H9 (cell line): ENCODE measurements around the gene IGF1R. TPM values are rescaled to one million over a fixed set of nuclear protein-coding genes. Genes with fewer than 3 reads are reported as not detected.

Experiments used
- DNase-seq: peaks from one replicate; pipeline ENCODE4 v3.0.0-alpha.2; 2017
- H2AFZ ChIP-seq: one replicate; pipeline ENCODE4 v1.6.1; 2013; ENCODE audit warnings: mild to moderate bottlenecking, low read length, control low read depth, moderate library complexity
- H2AK5ac ChIP-seq: 2 replicates; pipeline ENCODE4 v1.6.1; 2013; ENCODE audit warnings: low read length, control low read depth, mixed read lengths; ENCODE audit not compliant: insufficient read length
- H2BK120ac ChIP-seq: one replicate; pipeline ENCODE4 v1.6.1; 2013; ENCODE audit warnings: low read depth, mild to moderate bottlenecking, low read length, control low read depth, inconsistent platforms; ENCODE audit not compliant: poor library complexity, severe bottlenecking
- H2BK12ac ChIP-seq: 2 replicates; pipeline ENCODE4 v1.6.1; 2013; ENCODE audit warnings: low read length, control low read depth, mixed read lengths, low read depth; ENCODE audit not compliant: insufficient read length
- H2BK15ac ChIP-seq: 2 replicates; pipeline ENCODE4 v1.6.1; 2013; ENCODE audit warnings: low read depth, low read length, control low read depth
- H2BK20ac ChIP-seq: one replicate; pipeline ENCODE4 v1.6.1; 2013; ENCODE audit warnings: low read depth, mild to moderate bottlenecking, low read length, control low read depth, inconsistent platforms; ENCODE audit not compliant: poor library complexity, severe bottlenecking
- H2BK5ac ChIP-seq: 2 replicates; pipeline ENCODE4 v1.6.1; 2013; ENCODE audit warnings: low read length, control low read depth, mixed read lengths; ENCODE audit not compliant: insufficient read length
- H3K14ac ChIP-seq: 2 replicates; pipeline ENCODE4 v1.6.1; 2013; ENCODE audit warnings: low read length, control low read depth; ENCODE audit not compliant: insufficient read depth
- H3K18ac ChIP-seq: 2 replicates; pipeline ENCODE4 v1.6.1; 2013; ENCODE audit warnings: low read depth, mild to moderate bottlenecking, mixed read lengths, low read length, control low read depth; ENCODE audit not compliant: insufficient read length
- H3K23ac ChIP-seq: 2 replicates; pipeline ENCODE4 v1.6.1; 2013; ENCODE audit warnings: low read length, control low read depth, mixed read lengths, low read depth; ENCODE audit not compliant: insufficient read length
- H3K23me2 ChIP-seq: 2 replicates; pipeline ENCODE4 v1.6.1; 2013; ENCODE audit warnings: low read depth, mild to moderate bottlenecking, mixed read lengths, low read length, control low read depth; ENCODE audit not compliant: insufficient read length, poor library complexity, severe bottlenecking
- H3K27ac ChIP-seq: 2 replicates; pipeline ENCODE4 v1.5.1; 2013; ENCODE audit warnings: low read length, control low read depth, mixed read lengths, low read depth; ENCODE audit not compliant: insufficient read length
- H3K27me3 ChIP-seq: 2 replicates; pipeline ENCODE4 v1.6.1; 2013; ENCODE audit warnings: low read length, control low read depth, inconsistent platforms; ENCODE audit not compliant: insufficient read depth
- H3K4ac ChIP-seq: 2 replicates; pipeline ENCODE4 v1.6.1; 2013; ENCODE audit warnings: low read depth, mild to moderate bottlenecking, control low read depth, inconsistent platforms, low read length, moderate library complexity
- H3K4me1 ChIP-seq: 2 replicates; pipeline ENCODE4 v1.6.1; 2013; ENCODE audit warnings: low read length, control low read depth, inconsistent platforms; ENCODE audit not compliant: insufficient read depth
- H3K4me2 ChIP-seq: 2 replicates; pipeline ENCODE4 v1.6.1; 2013; ENCODE audit warnings: low read length, control low read depth, mixed read lengths; ENCODE audit not compliant: insufficient read length, insufficient read depth
- H3K56ac ChIP-seq: 2 replicates; pipeline ENCODE4 v1.6.1; 2013; ENCODE audit warnings: low read depth, mild to moderate bottlenecking, mixed read lengths, low read length, control low read depth; ENCODE audit not compliant: insufficient read length
- H3K79me1 ChIP-seq: 2 replicates; pipeline ENCODE4 v1.6.1; 2013; ENCODE audit warnings: low read depth, mild to moderate bottlenecking, moderate library complexity, low read length, control low read depth, inconsistent platforms; ENCODE audit not compliant: insufficient read depth, poor library complexity, severe bottlenecking
- H3K79me2 ChIP-seq: 2 replicates; pipeline ENCODE4 v1.6.1; 2013; ENCODE audit warnings: low read length, control low read depth, inconsistent platforms; ENCODE audit not compliant: insufficient read depth
- H3K9ac ChIP-seq: 2 replicates; pipeline ENCODE4 v1.6.1; 2013; ENCODE audit warnings: low read length, control low read depth, mixed read lengths; ENCODE audit not compliant: insufficient read length; ENCODE audit errors: extremely low read depth
- H3K9me3 ChIP-seq: one replicate; pipeline ENCODE4 v1.6.1; 2013; ENCODE audit warnings: low read depth, low read length, inconsistent platforms; ENCODE audit not compliant: control insufficient read depth
- H3T11ph ChIP-seq: one replicate; pipeline ENCODE4 v1.6.1; 2013; ENCODE audit warnings: mild to moderate bottlenecking, low read length, control low read depth, inconsistent platforms
- H4K20me1 ChIP-seq: one replicate; pipeline ENCODE4 v1.6.1; 2013; ENCODE audit not compliant: control insufficient read depth, insufficient read length, insufficient read depth
- H4K5ac ChIP-seq: 2 replicates; pipeline ENCODE4 v1.6.1; 2013; ENCODE audit warnings: low read depth, mild to moderate bottlenecking, mixed read lengths, low read length, control low read depth; ENCODE audit not compliant: insufficient read length
- H4K8ac ChIP-seq: replicated peaks from 2 replicates; pipeline ENCODE4 v1.6.1; 2013; ENCODE audit warnings: low read length, control low read depth, mixed read lengths, low read depth; ENCODE audit not compliant: insufficient read length
- H4K91ac ChIP-seq: 2 replicates; pipeline ENCODE4 v1.6.1; 2013; ENCODE audit warnings: low read depth, mild to moderate bottlenecking, moderate library complexity, mixed read lengths, low read length, control low read depth; ENCODE audit not compliant: insufficient read length
- H3K27ac Mint-ChIP-seq, 3 experiments: 2 replicates in 2 of 3; 3 replicates in 1 of 3; pipeline ENCODE4 v1.8.0; 2020 to 2021; ENCODE audit warnings: mixed read lengths in 3 of 3, mild to moderate bottlenecking in 1 of 3, moderate library complexity in 1 of 3
- H3K27me3 Mint-ChIP-seq: 2 replicates; pipeline ENCODE4 v1.8.0; 2021; ENCODE audit warnings: low read depth, mild to moderate bottlenecking, moderate library complexity, mixed read lengths
- H3K36me3 Mint-ChIP-seq, 3 experiments: 2 replicates in 2 of 3; 3 replicates in 1 of 3; pipeline ENCODE4 v1.8.0; 2020 to 2021; ENCODE audit warnings: low read depth in 3 of 3, mixed read lengths in 3 of 3; ENCODE audit not compliant: insufficient read depth in 1 of 3
- H3K4me1 Mint-ChIP-seq, 2 experiments: 2 replicates each; pipeline ENCODE4 v1.8.0; 2020; ENCODE audit warnings: mixed read lengths in 2 of 2
- H3K4me3 Mint-ChIP-seq, 2 experiments: 2 replicates in 1 of 2; 3 replicates in 1 of 2; pipeline ENCODE4 v1.8.0; 2020 to 2021; ENCODE audit warnings: mild to moderate bottlenecking in 2 of 2, mixed read lengths in 2 of 2, moderate library complexity in 1 of 2
- H3K9me3 Mint-ChIP-seq, 2 experiments: 2 replicates in 1 of 2; 3 replicates in 1 of 2; pipeline ENCODE4 v1.8.0; 2020; ENCODE audit warnings: mild to moderate bottlenecking in 2 of 2, mixed read lengths in 2 of 2, moderate library complexity in 1 of 2
- CTCF ChIP-seq: fragments of 200-600 bp; sonication (generic); conservative IDR thresholded peaks from 3 replicates; pipeline ENCODE4 v1.8.0; 2021; ENCODE audit warnings: antibody characterized with exemption, mild to moderate bottlenecking
- WGBS: extraction: QIAGEN DNeasy Blood & Tissue Kit; methylation state at CpG from one replicate; pipeline ENCODE4 v1.1.7; 2013; ENCODE audit warnings: missing lambda C conversion rate, low lambda C conversion rate, mixed read lengths; ENCODE audit not compliant: insufficient read length; ENCODE audit errors: extremely low coverage; 5-methylcytosine and 5-hydroxymethylcytosine counted together
- total RNA-seq: library from RNA; stranded (reverse); gene quantifications from 2 replicates; pipeline ENCODE4 v1.2.1, GENCODE V29; 2021

The IGF1R gene
- total RNA-seq, 1 experiment from 2014 or later = 70.0 TPM

DNA sequence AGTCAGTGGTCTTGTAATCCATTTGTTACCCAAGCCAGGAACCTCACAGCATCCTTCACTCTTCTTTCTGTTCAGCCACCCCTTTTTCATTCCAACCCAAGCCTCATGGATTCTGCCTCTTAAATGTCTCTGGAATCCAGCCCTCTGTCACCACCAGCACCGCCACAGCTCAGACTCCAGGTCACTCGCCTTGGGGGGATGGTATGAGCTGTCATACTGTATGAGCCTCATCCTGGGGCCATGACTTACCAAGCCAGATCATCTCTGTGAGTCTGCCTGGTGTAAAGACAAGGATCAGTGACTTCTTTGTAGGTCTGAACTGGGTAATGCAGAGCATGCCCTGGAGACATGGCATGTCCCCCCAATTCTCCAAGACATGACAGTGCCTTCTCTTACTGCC is 279.7 kb downstream of the IGF1R start:
- Histone ChIP-seq H3K18ac (no peak overlapping the region), H2BK120ac (no peak overlapping the region), H4K91ac (no peak overlapping the region), H3K79me2 (no peaks in the 10 kb centered on the region), H2BK20ac (no peak overlapping the region), H2AK5ac (no peak overlapping the region), H3K9ac (no peak overlapping the region), H3K23me2 (no peaks in the 10 kb centered on the region), H2AFZ (no peak overlapping the region), H2BK5ac (no peak overlapping the region), H3K27ac (no peak overlapping the region), H4K20me1 (no peaks in the 10 kb centered on the region), H2BK15ac (no peak overlapping the region), H3K14ac (no peak overlapping the region), H3K4me1 (no peaks in the 10 kb centered on the region), H4K8ac (no peak overlapping the region), H3K56ac (no peak overlapping the region), H3K9me3 (no peaks in the 10 kb centered on the region), H3K27me3 (no peaks in the 10 kb centered on the region), H3K4ac (no peak overlapping the region), H3K23ac (no peak overlapping the region), H4K5ac (no peak overlapping the region), H2BK12ac (no peak overlapping the region), H3T11ph (no peak overlapping the region), H3K4me2 (no peak overlapping the region), H3K79me1 (no peaks in the 10 kb centered on the region)
- Mint-ChIP-seq H3K4me1 (peaks cover 3 to 4% of the 10 kb centered on the region in 2 experiments; a peak in 2 of 4 replicates), H3K27ac (no peak overlapping the region; a peak in 1 of 7 replicates), H3K36me3 (peaks cover 12 to 82% (median 66%) of the 10 kb centered on the region in 3 experiments; a peak in 6 of 7 replicates), H3K9me3 (no peaks in the 10 kb centered on the region), H3K4me3 (no peak overlapping the region), H3K27me3 (no peaks in the 10 kb centered on the region)
- no peak for TF ChIP-seq CTCF
- no peak for DNase-seq
- WGBS = no CpG with 5 or more reads among the region's 2 CpGs
